Retinal pigment epithelial cell (primary cell): ENCODE results near the gene RAET1G.

ENCODE experiments used
- DNase-seq: peaks from one replicate; pipeline ENCODE4 v3.0.0-alpha.2; 2010; ENCODE audit warnings: low read depth
- H3K4me3 ChIP-seq: 2 replicates; pipeline ENCODE4 v1.5.1; 2011; ENCODE audit warnings: mild to moderate bottlenecking, low read length, control low read depth, moderate library complexity
- CTCF ChIP-seq: conservative IDR thresholded peaks from 2 replicates; pipeline ENCODE4 v1.5.1; 2011; ENCODE audit warnings: low read depth, low read length, control low read depth, inconsistent platforms

The RAET1G gene

GRCh38 chr6:149872233-149872632 is 50.7 kb downstream of the RAET1G start:
- no peak overlapping the region for H3K4me3 ChIP-seq
- TF ChIP-seq CTCF, result no peak
- no peak for DNase-seq

GRCh38 chr6:149871182-149871581 is 51.7 kb downstream of the RAET1G start:
- no peak for DNase-seq
- TF ChIP-seq CTCF, result no peak
- H3K4me3 ChIP-seq, result no peak overlapping the region

GRCh38 chr6:149869275-149869892 is 53.5 kb downstream of the RAET1G start:
- no peak overlapping the region for H3K4me3 ChIP-seq
- TF ChIP-seq CTCF, result no peak
- DNase-seq, result no peak

- no peak overlapping the region for H3K4me3 ChIP-seq
- no peak for DNase-seq
- TF ChIP-seq CTCF, result no peak
Observed at GRCh38 chr6:149867876-149868640, 54.9 kb downstream of the RAET1G start.
